HK-2 (cell line): ENCODE data around the gene PTAR1.

ENCODE experiments used
- DNase-seq: peaks from one replicate; pipeline ENCODE4 v3.0.0-alpha.2; 2018; ENCODE audit not compliant: unreplicated experiment

The PTAR1 gene

DNA sequence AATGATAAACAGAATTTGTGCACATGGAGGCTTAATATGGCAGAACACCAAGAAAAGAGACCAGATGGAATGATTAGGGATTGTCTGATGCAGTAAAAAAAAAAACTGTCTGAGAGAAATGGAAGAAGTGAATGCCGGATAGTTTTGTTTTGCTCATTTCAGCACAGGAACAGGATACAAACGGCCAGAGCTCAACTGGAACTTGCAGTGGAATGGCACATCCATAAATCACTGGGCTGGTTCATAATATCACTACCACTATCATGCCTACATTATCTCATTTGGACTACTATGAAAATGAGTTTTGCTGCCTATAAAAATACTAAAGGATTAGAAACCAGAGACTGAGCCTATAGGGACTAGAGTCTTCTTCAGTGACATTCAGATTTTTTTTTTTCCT, 9.7 kb downstream of the PTAR1 start:
- no peak for DNase-seq

DNA sequence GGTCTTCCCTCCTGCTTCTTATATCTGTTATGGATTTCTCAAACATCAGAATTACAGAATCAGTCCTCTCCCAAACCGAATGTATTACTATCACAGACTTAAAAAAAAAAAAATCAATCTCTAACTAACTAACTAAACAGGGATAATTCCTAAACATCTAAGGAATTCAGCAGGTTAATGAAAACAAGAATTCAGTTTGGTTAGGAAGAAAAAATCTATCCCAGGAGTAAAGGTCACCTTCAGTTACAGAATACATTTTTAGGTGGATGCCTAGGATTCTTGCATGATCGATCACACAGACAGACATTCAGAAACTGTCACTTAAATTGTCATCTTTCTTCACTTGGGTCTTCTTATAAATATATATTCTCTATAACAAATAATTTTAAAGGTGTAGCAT, 11.5 kb downstream of the PTAR1 start:
- no peak for DNase-seq

DNA sequence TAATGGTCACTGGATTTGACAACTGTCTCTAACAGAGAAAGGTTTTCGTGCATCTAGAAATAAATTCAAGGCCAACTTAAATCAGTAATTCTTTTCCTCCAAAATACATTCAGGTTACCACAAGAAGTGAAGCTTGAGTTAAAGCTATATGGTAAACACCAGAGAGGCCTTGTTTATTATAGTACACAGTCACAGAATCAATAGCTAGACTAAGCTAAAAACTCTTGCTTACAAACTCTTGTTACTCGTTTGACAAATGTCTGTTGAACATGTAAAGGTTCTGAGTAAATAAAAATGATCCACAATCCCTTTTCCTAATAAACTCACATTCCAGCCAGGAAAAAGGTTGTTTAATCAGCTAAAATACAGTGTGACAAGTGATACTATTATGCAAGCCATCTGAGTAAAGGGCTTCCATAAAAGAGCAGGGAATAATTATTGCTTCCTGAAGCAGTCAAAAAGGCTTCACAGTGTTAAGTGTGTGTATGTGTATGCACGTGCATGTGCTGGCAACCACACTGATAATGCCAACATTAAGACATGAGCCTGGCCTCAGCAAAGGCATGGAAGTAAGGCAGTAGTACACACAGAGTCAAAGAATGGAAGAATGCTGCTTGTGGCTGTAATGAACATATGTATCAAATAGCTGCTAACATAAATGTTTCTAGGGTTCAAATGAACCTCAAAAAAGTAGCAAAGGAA, 12.8 kb downstream of the PTAR1 start:
- DNase-seq = no peak

DNA sequence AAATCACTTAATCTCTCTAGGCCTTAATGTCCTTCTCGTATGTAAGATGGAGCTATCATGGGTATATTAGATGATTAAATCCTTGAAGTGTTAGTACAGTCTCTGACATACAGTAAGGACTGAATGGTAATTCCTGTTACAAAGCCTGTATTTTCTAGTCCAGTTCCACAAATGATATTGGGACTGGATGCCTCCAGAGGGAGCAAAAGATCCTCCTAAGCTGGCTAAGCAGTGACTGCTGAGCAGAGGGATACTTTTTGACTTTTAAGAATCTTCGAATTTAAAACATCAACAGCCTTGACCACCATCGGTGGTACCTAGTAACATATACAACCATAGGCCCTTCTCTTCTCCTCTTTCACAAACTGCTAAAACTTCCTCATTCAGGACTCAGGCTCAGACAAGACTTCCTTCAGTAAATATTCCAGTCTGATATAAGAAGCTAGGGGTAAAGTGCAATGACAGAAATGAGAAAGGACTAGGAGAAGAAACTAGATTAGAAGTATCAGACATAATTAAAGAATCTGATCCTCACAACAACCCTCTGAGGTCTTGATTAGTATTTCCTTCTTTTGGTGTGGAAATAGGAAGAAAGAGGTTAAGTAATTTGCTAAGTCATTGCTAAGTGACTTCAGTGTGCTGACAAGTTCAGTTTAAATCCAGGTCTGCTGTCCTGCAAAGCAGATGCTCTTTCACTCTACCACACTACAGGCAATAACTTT, 13.9 kb downstream of the PTAR1 start:
- no peak for DNase-seq

DNA sequence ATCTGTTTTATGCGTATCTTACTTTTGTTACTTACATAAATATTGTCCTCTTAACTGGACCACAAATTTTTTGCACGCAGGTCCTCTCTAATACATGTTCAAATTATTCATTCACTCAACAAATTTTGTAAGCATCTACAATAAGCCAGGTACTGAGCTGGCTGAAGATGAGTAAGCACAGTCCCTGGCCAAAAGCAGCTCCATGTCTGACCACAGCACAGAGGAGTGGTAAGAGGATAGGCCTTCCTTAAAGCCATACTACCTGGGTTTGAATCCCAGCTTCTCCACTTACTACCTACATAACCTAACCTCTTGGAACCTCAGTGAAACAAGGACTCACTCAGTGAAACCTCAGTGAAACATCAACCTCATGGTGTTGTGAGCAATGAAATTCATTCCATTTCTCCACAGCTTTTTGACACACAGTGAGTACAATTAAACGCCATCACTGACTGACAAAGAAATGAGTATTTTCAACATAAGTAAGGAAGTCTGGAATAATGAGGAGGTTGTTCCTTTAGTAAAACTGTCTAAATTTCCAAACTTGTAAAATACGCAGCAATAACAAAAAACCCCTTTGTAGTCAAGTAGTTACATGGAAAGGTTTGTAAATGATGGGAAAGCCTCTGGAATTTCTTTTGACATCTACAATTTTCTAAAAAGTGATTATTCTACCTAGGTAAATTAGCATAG, 15.0 kb downstream of the PTAR1 start:
- DNase-seq = no peak

DNA sequence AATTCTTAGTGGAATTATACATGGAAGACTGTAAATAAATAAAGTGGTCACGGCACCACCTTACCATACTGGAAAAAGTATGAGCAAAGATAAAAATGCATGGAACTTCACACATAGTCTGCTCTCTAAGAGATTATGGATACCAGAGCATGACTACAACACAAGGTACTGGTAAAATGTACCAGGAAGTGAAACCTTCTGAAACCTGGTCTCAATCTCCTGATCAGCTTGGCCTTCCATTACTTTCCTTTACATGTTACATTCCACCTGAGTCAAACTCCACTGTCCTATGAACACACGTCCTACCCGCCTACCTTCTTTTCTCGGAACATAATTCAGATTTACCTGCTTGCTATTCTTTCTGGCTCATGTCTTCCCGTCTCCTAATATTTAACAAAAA, 15.9 kb downstream of the PTAR1 start:
- DNase-seq = no peak

DNA sequence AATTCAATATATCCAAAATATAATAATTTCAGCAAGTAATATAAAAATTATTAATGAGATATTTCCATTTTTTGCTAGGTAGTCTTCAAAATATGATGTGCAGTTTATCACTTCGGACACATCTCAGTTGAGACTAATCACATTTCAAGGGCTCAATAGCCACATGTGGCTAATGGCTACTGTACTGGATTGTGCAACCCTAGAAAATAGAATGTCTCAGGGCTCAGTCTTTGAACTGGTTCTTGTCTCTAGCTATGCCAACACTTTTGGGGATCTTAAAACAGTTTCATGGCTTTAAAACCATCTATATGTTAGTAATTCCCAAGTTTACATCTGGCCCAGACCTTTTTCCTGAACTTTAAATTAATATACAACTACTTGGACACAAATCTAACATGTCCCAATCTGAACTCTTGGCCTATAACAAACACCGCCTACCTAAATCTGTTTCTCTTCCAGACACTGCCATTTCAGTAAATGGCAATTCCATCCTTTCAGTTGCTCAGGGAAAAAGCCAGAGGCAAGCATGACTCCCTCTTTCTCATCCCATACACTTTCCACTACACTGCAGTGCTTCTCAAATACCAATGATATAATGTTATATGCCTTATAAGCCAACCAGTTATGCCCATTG, 18.8 kb downstream of the PTAR1 start:
- no peak for DNase-seq

DNA sequence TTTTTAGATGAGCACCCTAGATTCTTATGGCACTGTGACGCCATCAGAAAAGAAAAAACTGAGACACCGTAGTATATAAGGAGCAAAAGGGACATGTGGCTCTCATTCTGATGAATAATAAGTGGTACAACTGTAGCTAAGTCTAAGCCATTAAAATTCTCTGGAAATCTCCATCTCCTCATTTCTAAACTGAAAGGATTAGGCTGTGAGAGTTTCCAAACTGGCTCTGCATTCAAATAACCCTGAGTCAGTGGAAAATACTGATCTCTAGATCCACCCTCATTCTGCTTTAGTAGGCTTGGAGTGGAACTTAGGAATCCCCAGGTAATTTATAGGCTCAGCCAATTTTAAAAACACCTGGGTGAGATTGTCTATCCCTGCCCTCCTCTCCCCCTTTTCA, 28.5 kb downstream of the PTAR1 start:
- no peak for DNase-seq

DNA sequence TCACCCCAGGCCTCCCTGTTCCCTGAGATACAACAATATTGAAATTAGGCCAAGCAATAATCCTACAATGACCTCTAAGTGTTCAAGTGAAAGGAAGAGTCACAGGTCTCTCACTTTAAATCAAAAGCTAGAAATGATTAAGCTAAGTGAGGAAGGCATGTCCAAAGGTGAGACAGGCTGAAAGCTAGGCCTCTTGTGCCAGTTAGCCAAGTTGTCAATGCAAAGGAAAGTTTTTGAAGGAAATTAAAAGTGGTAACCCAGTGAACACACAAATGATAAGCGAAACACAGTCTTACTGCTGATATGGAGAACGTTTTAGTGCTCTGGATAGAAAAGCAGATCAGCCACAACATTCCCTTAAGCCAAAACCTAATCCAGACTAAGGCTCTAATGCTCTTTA, 39.8 kb downstream of the PTAR1 start:
- no peak for DNase-seq

DNA sequence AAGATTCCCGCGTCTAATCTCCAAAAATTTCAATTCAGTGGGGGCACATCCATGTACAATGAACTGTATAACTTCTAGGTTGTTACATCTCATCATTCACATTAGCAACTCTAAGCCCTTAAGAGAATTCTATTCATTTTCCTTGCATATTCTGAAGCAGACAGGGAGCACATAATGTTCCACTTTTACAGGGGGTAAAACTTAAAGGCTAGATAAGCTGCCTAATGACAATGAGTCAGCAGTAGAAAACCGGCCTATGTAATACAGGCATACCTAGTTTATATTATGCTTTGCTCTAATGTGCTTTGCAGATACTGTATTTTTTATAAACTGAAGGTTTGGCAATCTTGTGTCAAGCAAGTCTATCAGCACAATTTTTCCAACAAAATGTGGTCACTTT, 40.4 kb downstream of the PTAR1 start:
- DNase-seq = no peak

DNA sequence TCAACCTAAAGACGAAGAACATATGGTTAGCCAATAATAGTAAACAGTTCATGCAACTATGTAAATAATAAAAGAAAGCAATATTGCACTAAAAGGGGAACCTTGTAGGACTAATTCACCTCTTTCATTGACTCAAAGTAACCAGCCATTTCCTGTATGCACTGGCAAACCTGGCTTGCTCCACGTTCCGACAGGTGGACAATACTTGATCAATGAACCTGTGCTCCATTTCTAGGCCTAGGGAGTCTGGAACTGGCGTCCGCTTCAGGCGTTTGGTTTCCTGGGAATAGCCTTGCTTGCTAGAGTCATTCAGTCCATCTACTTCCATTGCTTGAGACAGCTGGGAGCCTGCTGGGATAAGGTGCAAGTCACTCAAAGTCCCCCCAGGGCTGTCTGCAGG, 41.6 kb downstream of the PTAR1 start:
- DNase-seq = no peak

DNA sequence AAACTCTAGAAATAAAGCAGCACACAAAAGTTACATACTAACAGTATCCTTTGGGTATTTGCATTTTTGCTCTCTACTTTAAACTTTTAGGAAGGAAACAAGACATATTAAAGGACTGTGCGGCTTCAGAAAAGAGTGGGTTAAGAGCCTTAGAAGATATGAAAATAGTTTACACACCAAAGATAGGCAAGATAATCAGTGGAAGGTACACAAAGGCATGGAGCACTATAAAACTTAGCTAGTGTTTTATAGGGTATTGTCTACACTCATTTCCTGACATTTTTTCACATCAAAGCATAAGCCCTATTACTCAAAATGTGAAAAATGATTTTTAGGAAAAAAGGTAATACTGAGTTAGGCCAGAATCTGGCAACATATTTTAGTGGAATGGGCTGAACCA, 44.0 kb downstream of the PTAR1 start:
- no peak for DNase-seq

DNA sequence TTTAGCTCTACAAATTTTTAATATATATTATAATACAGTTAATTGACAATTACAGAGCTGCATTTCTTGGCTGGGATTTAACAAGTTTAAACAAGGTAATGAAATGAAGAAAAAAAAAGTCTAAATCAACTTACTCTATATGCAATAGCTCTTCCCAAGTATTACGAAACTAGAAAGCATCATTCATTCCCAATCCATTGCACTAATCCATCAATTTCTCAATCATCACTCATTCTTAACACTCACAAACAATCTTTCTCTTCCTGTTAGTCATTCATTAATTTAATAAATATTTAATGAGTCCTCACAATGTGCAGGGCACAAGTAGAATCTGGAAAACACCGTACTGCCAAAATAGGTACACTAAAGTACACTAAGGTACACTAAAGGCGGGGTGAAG, 44.7 kb downstream of the PTAR1 start:
- no peak for DNase-seq

DNA sequence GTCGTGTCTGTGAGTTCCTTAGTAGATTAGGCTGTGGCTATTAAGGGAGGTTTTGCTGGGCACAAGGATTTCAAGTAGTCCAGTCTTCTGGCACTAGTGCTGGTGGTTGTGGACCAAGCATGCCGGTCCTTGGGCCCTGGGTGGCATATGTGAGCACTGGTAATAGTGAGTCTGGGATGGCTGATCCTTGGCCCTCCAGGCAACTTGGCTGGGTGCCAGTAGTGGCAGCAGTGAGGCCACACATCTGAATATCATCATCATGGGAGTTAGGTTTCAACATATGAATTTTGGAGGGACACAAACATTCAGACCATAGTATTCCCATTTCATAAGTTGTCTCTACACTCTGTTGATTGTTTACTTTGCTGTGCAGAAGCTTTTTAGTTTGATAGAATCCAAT, 62.3 kb downstream of the PTAR1 start:
- no peak for DNase-seq

DNA sequence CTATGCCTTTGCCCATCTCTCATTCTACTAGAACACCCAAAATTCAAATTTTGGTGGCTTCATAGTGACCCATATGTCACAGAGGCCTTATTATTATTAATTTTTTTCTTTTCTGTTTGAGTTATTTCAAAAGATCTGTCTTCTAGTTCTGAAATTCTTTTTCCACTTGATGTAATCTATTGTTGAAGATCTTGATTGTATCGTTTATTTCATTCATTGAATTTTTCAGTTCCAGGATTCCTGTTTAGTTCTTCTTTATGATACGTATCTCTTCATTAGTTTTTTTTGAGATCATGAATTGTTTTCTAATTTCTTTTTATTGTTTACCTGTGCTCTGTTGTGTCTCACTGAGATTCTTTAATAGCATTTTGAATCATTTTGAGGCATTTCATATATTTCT, 63.0 kb downstream of the PTAR1 start:
- DNase-seq = no peak

DNA sequence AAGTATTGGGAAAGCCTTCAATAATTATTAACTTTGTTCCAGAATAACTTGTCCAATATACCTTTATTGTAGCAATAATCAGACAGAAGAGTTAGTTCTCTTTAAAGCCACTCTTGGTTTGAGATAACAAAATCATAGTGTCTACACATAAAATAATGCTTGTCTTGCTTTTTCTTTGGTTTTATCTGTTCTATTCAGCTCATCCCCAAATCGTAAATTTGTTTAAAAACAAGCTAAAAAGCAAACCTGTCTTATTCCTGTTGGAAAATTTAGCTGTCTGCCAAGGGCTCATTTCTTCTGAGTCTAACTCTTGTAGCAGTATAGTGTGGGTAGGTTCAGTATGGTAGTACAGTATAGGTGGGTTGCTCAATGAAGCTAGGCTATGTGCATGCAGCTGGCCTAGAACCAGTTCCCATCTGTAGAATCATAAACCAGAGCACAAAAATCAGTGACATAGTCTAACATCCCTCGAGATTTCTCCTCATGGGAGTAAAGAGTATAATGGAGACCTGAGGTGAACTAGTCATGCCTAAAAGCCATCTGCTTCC, 69.7 kb downstream of the PTAR1 start:
- DNase-seq = no peak

DNA sequence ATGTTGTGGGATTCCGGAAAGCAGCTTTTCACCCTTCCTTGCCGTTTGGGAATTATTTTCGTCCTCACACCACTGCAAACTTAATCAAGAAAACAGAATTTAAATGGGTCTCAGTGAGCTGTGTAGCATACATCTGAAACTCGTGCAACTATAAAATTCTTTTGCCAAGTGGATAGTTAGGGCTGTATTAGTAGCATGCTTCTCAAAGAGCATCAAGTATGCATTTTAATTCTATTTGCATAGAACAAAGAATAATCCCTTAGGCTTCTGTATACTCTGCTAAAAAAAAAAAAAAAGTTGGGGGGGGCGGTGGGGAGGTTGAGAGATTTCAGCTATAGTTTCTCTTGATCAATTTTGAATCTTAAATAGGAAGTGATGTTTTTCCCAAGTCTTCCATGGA, 75.9 kb downstream of the PTAR1 start:
- no peak for DNase-seq

DNA sequence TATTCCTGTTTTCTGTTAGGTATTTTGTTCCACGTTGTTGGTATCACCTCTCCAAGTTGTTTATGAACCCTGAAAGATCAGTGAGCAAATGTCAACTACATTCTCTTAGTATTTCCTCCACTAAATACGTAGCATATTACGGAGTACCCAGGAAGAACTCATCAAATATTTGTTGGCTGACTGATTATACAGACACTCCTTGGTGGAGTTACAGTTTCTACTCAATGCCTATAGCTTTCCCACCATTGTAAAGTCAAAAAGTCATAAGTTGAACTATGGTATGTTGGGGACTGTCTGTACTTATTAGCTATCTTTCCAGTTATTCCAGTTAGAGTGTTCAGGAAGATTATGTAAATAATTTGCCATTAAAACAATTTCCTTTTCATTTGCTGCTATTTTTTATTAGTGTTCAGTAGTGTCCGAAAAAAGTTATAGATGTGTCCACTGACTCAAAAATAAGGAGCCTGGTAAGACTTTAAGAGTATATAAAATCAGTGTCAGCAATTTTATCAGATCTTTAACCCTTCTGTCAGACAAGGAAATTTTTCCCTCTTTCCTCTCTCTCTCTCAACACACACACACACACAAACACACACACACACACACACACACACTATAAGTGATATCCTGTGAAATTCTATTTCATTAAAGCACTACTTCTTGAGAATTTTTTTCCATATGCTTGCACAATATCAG, 80.8 kb downstream of the PTAR1 start:
- DNase-seq = no peak

DNA sequence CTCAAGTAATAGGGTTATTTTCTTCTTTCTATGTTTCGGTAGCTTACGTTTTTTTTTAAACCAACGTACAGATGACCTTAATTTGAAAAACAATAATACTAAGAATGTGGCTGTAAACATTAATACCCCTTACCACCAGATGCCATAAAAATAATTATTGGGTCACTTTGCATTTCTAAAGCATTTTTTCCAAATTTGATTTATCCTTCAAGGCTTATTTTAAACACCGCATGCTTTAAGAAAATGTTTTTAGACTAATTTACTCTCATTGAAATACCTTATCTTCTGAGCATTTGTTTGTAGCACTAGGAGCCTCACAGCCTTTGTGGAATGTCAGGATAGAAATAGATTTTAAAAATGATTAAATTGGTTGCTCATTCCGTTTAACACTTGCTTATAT, 81.9 kb downstream of the PTAR1 start:
- no peak for DNase-seq

DNA sequence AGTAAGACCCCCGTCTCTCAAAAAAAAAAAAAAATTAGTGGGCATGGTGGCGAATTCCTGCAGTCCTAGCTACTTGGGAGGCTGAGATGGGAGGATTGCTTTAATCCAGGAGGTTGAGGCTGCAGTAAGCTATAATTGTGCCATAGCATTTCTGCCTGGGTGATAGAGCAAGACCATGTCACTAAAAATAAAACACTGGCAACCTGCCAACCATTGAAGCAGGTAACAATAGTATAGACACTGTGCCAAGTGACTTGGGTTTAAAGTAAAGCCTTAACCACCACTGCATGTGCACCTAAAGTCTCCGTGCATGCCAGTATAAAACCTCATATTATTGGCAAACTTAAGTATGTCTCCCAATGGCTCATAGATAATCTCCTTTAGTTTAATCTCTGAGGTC, 84.2 kb downstream of the PTAR1 start:
- no peak for DNase-seq

DNA sequence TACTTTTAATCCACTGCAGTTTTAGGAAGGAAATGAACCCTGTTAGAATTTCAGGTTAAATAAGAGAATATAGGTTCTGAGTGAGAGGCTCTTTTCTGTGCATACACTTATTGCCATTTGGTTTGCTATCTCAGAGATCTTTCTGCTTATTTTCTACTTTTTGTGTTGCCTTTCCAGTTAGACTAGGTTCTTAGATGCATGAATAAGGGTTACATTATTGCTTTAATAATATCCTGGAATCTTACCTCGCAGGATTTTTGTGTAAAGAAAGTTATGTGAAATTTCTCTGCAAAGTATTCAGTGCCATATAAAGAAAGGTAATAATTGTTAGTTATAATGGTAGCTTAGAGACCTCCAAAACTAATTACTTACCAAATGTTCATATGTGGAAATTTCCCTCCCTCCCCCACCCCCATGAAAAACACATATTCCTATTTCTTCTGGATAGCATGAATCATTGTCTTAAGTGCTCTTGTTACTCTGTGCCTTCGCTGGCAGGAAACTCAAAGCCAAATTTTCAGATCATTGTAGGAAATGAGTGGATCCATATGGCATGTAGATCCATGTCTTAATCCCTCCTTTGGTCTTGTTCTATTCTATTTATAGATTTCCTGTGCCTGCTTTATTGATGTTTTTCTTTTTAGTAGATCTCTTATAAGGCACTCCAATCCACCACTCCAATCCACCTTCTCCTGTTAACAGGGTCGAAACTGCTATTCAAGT, 84.9 kb downstream of the PTAR1 start:
- DNase-seq = no peak
